Measurements from ENCODE around the gene ARRDC1.

Gene ARRDC1

DNA sequence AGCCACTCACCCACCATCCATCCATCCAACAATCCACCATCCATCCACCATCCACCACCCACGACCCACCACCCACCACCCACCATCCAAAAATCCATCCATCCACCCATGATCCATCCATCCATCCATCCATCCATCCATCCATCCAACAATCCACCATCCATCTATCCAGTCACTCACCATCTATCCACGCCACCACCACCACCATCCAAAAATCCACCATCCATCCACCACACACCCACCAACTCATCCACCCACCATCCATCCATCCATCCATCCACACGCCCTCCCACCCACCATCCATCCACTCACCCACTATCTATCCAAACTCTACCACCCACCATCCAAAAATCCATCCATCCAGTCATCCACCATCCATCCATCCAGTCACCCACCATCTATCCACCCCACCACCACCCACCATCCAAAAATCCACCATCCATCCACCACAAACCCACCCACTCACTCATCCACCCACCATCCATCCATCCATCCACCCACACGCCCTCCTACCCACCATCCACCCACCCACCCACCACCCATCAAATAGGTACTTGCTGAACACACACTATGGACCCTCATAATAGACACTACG lies 35.8 kb upstream of the ARRDC1 start:
- TF ChIP-seq, protein P1, sequence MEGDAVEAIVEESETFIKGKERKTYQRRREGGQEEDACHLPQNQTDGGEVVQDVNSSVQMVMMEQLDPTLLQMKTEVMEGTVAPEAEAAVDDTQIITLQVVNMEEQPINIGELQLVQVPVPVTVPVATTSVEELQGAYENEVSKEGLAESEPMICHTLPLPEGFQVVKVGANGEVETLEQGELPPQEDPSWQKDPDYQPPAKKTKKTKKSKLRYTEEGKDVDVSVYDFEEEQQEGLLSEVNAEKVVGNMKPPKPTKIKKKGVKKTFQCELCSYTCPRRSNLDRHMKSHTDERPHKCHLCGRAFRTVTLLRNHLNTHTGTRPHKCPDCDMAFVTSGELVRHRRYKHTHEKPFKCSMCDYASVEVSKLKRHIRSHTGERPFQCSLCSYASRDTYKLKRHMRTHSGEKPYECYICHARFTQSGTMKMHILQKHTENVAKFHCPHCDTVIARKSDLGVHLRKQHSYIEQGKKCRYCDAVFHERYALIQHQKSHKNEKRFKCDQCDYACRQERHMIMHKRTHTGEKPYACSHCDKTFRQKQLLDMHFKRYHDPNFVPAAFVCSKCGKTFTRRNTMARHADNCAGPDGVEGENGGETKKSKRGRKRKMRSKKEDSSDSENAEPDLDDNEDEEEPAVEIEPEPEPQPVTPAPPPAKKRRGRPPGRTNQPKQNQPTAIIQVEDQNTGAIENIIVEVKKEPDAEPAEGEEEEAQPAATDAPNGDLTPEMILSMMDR (IDR thresholded peaks at IDR 0.05; ENCODE audit: low read depth, low read length) = no peak
- peaks cover 33% of the 10 kb centered on the region for H3K36me3 ChIP-seq

DNA sequence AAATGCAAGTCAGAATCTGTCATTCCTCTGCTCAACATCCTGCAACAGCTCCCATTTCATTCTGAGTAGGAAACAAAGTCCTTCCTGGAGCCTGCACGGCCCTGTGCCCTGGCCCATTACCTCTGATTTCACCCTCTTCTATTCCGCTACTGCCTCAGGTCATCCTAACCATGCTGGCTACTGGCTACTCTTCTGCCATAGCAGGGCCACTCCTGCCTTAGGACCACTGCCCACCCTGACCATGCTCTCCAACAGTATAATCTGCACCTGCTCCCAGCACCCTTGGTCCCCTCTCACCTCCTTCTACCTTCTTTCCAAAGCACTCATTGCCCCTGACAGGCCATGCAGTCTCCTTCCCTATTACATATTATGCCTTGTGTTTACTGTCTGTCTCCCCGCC lies 34.9 kb upstream of the ARRDC1 start:
- H3K36me3 ChIP-seq = peaks cover 40% of the 10 kb centered on the region
- H3K27me3 ChIP-seq = no peaks in the 10 kb centered on the region
- no peaks in the 10 kb centered on the region for H3K9me3 ChIP-seq
- TF ChIP-seq, protein P1 (IDR thresholded peaks at IDR 0.05; ENCODE audit: low read depth, low read length) = no peak
- no peak for DNase-seq
- H3K4me3 ChIP-seq (ENCODE audit: low read depth, low read length) = no peak overlapping the region
- H3K4me1 ChIP-seq = no peaks in the 10 kb centered on the region

More for the DNA sequence above, 35.8 kb upstream of the ARRDC1 start:
- DNase-seq = no peak
- H3K9me3 ChIP-seq = no peaks in the 10 kb centered on the region
- no peaks in the 10 kb centered on the region for H3K27me3 ChIP-seq
- H3K4me1 ChIP-seq = no peaks in the 10 kb centered on the region
- no peak overlapping the region for H3K4me3 ChIP-seq (ENCODE audit: low read depth, low read length)

GRCh38 chr9:137574192-137574591 lies 31.3 kb upstream of the ARRDC1 start:
- H3K36me3 ChIP-seq = peaks cover 50% of the 10 kb centered on the region
- H3K4me1 ChIP-seq = no peaks in the 10 kb centered on the region; the same call in 1 of the 2 replicates
- no peak overlapping the region for H3K4me3 ChIP-seq (ENCODE audit: low read depth, low read length)
- DNase-seq = no peak
- TF ChIP-seq, protein P1 (IDR thresholded peaks at IDR 0.05; ENCODE audit: low read depth, low read length) = no peak
- H3K9me3 ChIP-seq = no peaks in the 10 kb centered on the region
- no peaks in the 10 kb centered on the region for H3K27me3 ChIP-seq

GRCh38 chr9:137575364-137575715 lies 30.1 kb upstream of the ARRDC1 start:
- Histone ChIP-seq H3K36me3 (peaks cover 49% of the 10 kb centered on the region), H3K4me1 (no peaks in the 10 kb centered on the region; the same call in 1 of the 2 replicates), H3K9me3 (no peaks in the 10 kb centered on the region), H3K4me3 (ENCODE audit: low read depth, low read length) (no peak overlapping the region), H3K27me3 (no peaks in the 10 kb centered on the region)
- TF ChIP-seq, protein P1 (IDR thresholded peaks at IDR 0.05; ENCODE audit: low read depth, low read length) = no peak
- no peak for DNase-seq

GRCh38 chr9:137575716-137576411 lies 29.6 kb upstream of the ARRDC1 start:
- Histone ChIP-seq H3K9me3 (no peaks in the 10 kb centered on the region), H3K36me3 (peaks cover 44% of the 10 kb centered on the region), H3K4me1 (no peaks in the 10 kb centered on the region; the same call in 1 of the 2 replicates), H3K27me3 (no peaks in the 10 kb centered on the region), H3K4me3 (ENCODE audit: low read depth, low read length) (no peak overlapping the region)
- no peak for DNase-seq
- TF ChIP-seq, protein P1 (IDR thresholded peaks at IDR 0.05; ENCODE audit: low read depth, low read length) = no peak
